NCI-H526 treated with DMSO at 0.1 percent for 48 hours (cell line): Measurements from ENCODE around the gene ATXN1L.
"Not testable (repeated sequence)": the region's sequence is repeated elsewhere in the genome, so short reads cannot be mapped to it uniquely, and the experiment has no call there.

Source experiments
- DNase-seq: peaks from one replicate; lab custom pipeline; 2025; lab: John Stamatoyannopoulos, UW

The ATXN1L gene

GRCh38 chr16:71853413-71853812, 7.6 kb downstream of the ATXN1L start:
- DNase-seq = no peak

GRCh38 chr16:71854369-71854948, 8.7 kb downstream of the ATXN1L start:
- DNase-seq = no peak

- no peak for DNase-seq
Observed at GRCh38 chr16:71855937-71856662, 10.3 kb downstream of the ATXN1L start.

- no peak for DNase-seq
Observed at GRCh38 chr16:71859762-71860521, 14.2 kb downstream of the ATXN1L start.

GRCh38 chr16:71863995-71864394, 18.2 kb downstream of the ATXN1L start:
- DNase-seq = no peak

GRCh38 chr16:71865173-71865863, 19.5 kb downstream of the ATXN1L start:
- no peak for DNase-seq

GRCh38 chr16:71867175-71867574, 21.4 kb downstream of the ATXN1L start:
- DNase-seq = not testable (repeated sequence)

- DNase-seq = no peak
Observed at GRCh38 chr16:71867939-71868338, 22.2 kb downstream of the ATXN1L start.

GRCh38 chr16:71869089-71869488, 23.3 kb downstream of the ATXN1L start:
- DNase-seq = no peak

GRCh38 chr16:71870818-71871217, 25.0 kb downstream of the ATXN1L start:
- no peak for DNase-seq

GRCh38 chr16:71873199-71873598, 27.4 kb downstream of the ATXN1L start:
- no peak for DNase-seq

- DNase-seq = no peak
Observed at GRCh38 chr16:71878911-71879310, 33.1 kb downstream of the ATXN1L start.

GRCh38 chr16:71880176-71880575, 34.4 kb downstream of the ATXN1L start:
- DNase-seq = no peak

- peak; percentile 53 for DNase-seq
Observed at GRCh38 chr16:71882505-71883167, 36.9 kb downstream of the ATXN1L start.

GRCh38 chr16:71883168-71883848, 37.5 kb downstream of the ATXN1L start:
- no peak for DNase-seq

GRCh38 chr16:71883849-71884638, 38.3 kb downstream of the ATXN1L start, which contains the start of gene ZNF821:
Gene ZNF821 (minus strand): TSS chr16:71884182. CDS start chr16:71879946, 4,236 bp downstream.
- DNase-seq = peak; percentile 52

GRCh38 chr16:71885261-71885650, 39.5 kb downstream of the ATXN1L start:
- DNase-seq = peak; percentile 41

GRCh38 chr16:71889147-71889546, 43.4 kb downstream of the ATXN1L start:
- DNase-seq = no peak

- DNase-seq = no peak
Observed at GRCh38 chr16:71893888-71894228, 48.1 kb downstream of the ATXN1L start.

GRCh38 chr16:71894229-71894920, 48.6 kb downstream of the ATXN1L start:
- DNase-seq = peak; percentile 13
